ENCODE measurements around the gene SCAF4.

DNA sequence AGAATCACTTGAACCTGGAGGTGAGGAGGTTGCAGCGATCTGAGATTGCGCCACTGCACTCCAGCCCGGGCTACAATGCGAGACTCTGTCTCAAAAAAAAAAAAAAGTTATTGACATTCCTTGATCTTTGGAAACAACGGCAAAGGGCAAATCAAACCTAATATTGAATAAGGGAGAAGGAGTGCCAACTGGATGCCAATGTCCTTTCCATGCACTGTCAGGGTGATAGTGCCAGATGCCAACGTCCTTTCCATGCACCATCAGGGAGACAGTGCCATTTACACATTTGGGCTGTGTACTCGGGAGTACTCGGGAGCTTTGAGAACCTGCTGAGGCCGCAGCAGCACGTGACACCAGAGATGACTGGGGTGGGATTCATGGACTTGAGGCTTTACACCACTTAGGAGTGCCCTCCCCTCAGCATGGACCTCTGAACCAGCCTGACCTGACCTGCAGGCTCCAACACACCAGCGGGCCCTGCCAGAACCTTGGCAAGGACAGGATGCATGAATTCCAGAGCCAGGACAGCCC, 106.9 kb downstream of the SCAF4 start:
- TF ChIP-seq, protein P1, sequence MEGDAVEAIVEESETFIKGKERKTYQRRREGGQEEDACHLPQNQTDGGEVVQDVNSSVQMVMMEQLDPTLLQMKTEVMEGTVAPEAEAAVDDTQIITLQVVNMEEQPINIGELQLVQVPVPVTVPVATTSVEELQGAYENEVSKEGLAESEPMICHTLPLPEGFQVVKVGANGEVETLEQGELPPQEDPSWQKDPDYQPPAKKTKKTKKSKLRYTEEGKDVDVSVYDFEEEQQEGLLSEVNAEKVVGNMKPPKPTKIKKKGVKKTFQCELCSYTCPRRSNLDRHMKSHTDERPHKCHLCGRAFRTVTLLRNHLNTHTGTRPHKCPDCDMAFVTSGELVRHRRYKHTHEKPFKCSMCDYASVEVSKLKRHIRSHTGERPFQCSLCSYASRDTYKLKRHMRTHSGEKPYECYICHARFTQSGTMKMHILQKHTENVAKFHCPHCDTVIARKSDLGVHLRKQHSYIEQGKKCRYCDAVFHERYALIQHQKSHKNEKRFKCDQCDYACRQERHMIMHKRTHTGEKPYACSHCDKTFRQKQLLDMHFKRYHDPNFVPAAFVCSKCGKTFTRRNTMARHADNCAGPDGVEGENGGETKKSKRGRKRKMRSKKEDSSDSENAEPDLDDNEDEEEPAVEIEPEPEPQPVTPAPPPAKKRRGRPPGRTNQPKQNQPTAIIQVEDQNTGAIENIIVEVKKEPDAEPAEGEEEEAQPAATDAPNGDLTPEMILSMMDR (conservative IDR thresholded peaks at IDR 0.05) = no peak
- TF ChIP-seq ZFX (IDR thresholded peaks at IDR 0.05) = no peak

All from C4-2B (cell line).